Stimulated activated naive CD4-positive, alpha-beta T cell (primary cell): Measurements from ENCODE around the gene MAST3.

Experiments
- DNase-seq, 6 experiments: peaks; one replicate each; lab custom pipeline; 2025; lab: John Stamatoyannopoulos, UW

Gene MAST3

DNA sequence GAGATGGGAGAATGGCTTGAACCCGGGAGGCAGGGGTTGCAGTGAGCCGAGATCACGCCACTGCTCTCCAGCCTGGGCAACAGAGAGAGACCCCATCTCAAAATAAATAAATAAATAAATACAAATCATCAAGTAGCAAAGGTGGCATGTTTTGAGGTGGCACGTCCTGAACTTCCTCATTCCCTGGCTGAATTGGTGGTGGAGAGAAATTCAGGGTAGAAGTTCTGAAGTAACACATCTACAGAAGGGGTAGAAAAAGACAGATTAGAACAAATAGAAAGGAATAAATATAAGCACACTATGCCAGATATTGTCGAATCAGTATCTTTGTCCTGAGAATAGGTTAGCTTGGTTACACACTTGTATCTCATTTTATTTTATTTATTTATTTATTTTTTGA, 82.4 kb downstream of the MAST3 start:
- no peak for DNase-seq

DNA sequence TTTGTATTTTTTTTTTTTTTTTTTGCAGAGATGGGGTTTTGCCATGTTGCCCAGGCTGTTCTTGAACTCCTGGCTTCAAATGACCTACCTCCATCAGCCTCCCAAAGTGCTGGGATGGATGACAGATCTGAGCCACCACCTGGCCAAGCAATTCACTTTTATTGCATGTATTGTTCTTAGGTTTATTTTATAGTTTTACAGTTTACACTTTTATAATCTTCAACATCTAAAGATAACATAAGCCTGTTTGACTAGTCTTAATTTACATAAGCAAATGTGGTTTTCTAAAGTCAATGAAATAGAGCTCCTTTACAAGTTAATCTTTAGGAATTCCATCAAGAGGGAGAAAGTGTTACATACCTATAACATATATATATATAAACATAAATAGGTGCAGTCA, 86.0 kb downstream of the MAST3 start:
- no peak for DNase-seq

DNA sequence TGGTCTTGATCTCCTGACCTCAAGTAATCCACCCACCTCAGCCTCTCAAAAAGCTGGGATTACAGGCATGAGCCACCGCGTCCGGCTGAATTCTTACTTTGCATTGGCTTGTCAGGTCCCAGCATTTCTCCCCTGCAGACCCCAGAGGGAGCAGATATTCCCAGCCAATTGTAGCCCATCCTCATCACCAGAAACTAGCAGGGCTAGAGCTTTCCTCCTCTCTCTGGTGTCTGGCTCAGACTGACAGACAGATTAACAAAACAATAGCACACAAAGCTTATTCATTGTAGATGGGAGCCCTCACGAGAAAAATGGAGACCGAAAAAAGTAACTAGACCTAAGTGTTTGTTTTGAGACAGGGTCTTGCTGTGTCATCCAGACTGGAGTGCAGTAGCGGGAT, 88.0 kb downstream of the MAST3 start:
- no peak for DNase-seq

DNA sequence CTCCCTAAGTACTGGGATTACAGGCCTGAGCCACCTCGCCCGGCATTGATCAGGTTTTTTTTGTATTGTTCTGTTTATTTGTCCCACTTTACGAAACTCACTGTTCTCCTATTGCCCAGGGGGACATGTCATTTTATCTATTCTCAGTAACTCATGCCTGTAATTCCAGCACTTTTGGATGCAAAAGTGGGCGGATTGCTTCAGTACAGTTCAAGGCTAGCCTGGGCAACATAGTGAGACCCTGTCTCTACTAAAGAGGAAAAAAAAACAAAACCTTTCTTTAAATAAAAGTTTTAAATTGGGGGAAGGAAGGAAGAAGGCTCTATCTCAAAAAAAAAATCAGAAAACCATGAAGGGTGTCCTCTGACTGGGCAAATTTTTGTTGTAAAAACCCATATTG, 92.7 kb downstream of the MAST3 start:
- DNase-seq: no peak

DNA sequence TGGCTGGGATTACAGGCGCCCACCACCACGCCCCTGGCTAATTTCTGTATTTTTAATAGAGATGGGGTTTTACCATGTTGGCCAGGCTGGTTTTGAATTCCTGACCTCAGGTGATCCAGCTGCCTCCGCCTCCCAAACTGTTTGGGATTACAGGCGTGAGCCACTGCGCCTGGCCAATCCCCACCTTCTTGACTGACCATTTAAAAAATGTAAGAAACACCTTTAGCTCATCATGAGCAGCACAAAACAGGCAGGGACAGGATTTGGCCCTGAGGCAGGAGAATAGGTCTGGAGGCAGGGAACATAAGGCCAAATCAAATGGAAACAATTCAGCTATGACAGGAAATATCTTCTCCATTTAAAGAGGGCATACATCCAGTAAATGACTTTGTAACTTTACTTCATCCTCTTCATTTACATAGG, 94.1 kb downstream of the MAST3 start:
- no peak for DNase-seq

DNA sequence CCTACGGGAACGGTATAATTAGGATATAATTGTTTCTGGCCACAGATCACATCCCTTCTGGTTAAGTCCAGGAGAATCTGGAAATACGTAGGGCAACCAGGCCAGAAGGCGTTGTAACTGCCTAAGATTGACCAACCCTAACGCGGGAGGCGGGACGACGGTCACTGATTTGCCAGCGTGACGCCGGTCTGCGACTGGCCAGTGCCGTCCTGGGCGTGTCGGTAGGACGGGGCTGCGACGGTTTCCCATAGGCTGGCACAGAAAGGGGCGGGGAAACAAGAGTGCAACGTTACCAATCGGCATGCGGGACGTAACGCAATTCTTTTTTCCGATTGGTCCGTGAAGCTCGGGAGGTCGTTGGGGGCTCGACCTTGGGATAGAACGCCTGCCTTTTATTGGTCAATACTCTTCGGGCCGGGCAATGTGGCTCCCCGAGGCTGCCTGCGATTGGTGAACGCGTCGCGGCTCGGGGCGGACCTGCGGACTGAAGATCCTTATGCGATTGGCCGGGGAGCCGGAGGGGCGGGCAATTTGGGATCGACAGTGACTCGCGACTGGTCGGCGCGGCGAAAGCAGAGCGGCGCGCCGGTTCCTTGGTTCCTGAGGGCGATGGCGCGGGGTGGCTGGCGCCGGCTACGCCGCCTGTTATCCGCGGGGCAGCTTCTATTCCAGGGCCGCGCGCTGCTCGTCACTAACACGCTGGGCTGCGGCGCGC, 95.3 kb downstream of the MAST3 start, which contains the start of gene MPV17L2:
MPV17L2 (plus strand) TSS at position 546 of the 715 bp plus-strand sequence; CDS start at position 610, 64 bp downstream.
- DNase-seq: peak; percentile 96 to 100 (median 99)

DNA sequence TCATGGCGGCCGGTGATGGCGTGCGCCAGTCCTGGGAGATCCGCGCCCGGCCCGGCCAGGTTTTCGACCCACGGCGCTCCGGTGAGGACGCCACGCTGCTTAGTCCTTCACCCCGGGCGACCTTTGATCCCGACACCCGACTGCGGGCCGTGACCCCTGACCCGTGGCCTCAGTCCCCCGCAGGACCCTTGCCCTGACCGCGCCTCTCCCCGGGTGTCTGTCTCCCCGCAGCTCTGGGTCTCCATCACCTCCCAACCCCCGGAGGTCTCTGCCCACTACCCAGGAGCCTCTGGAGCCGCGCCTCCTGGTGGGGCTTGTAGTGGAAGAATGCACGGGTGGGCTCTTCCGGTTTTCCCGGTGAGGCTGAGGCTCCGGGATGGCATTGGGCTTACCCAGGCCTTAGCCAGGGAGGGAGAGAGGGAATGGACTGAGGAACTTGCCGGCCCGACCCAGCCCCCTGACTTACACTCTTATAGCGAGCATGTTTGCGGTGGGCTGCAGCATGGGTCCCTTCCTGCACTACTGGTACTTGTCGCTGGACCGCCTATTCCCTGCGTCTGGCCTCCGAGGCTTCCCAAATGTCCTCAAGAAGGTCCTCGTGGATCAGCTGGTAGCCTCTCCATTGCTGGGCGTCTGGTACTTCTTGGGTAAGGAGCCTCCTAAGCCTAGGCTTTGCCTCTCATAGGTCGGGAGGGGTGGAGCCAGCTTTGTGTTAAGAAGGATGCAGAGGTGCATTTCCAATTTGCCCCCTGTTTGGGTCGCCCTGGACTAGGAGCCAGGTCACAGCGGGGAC, 96.0 kb downstream of the MAST3 start:
- no peak for DNase-seq

DNA sequence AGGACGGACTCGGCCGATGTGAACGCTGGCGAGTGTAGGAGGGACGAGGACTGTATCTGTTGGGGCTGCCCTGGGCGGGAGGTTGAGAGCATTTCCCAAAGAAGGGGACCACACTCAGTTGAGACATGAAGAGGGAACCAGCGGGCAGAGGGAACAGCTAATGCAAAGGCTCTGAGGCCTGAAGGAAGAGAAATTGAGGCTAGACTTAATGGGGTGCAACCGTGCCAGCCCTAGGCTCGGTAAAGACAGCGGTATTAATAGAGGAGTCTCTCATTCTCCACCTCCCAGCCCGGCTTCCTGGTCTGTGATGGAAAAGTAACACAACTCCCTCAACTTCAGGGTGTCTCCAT, 96.6 kb downstream of the MAST3 start:
- DNase-seq: no peak

DNA sequence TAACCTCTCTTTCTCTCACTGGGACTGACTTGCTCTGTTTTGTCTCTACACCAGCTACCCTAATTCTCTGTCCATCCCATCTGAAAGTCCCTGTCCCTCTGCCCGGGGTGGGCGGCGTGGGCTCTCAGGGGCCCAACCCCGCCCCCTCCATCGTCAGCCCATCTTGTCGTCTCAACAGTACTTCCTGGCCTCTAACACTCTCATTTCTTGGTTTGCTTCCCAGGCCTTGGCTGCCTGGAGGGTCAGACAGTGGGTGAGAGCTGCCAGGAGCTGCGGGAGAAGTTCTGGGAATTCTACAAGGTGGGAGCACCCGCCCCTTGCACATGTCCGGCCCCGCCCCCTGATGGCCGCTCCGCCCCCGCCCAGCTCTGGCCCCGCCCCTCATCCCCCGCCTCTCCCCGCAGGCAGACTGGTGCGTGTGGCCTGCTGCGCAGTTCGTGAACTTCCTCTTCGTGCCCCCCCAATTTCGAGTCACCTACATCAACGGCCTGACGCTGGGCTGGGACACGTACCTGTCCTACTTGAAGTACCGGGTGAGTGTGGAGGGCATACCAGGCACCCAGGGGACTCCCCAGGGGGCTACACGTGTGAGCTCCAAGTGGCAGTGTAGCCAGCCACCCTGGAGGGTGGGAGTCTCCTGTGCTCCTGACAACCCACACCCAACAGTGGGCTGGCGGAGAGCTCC, 97.1 kb downstream of the MAST3 start:
- DNase-seq: peak in 5 of 6 experiments; percentile 27 to 42 (median 33)

DNA sequence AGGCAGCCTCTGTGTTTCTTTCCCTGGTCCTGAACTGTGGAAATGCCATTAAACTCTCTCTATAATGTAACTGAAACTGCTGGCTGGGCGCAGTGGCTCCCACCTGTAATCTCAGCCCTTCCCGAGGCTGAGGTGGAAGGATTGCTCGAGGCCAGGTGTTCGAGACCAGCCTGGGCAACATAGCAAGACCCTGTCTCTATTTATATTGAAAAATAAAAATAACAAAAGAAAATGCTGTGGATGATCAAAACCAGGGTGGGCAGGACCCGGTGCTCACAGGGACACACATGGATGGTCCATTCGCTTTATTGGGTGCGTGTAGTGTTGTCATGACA, 98.9 kb downstream of the MAST3 start:
- no peak for DNase-seq

DNA sequence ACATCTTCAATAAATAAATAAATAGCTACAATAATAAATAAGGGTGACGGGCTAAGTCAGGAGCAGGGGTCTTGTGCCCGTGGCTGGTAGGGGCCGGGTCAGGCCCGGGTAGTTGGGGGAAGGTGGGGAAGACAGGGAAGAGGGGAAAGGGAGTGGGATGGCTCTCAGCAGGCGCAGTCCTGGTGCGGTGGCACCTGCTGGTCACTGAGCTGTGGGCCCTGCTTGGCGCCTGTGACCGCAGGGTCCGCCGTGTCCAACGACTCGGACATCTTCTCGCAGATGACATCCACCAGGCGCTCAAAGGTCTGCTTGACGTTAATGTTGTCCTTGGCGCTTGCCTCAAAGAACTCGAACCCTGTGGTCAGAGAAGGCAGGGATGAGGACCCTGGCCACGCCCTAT, 99.7 kb downstream of the MAST3 start:
- no peak for DNase-seq

DNA sequence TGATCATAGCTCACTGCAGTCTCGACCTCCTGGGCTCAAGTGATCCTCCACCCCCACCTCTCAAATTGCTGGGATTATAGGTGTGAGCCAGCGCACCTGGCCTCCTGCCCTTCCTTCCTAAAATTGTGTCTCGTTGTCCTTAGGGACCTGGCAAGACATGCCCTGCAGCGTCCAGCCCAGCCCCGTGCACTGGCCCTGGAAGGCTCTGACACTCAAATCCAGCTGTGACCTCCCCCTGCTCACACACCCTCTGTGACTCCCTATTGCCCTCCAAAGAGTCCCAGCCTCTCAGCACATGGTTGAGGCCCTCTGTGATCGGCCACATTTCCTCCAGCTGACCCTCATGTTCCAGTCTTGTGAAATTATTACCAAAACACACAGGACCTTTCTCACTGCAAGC, 100.4 kb downstream of the MAST3 start:
- no peak for DNase-seq

DNA sequence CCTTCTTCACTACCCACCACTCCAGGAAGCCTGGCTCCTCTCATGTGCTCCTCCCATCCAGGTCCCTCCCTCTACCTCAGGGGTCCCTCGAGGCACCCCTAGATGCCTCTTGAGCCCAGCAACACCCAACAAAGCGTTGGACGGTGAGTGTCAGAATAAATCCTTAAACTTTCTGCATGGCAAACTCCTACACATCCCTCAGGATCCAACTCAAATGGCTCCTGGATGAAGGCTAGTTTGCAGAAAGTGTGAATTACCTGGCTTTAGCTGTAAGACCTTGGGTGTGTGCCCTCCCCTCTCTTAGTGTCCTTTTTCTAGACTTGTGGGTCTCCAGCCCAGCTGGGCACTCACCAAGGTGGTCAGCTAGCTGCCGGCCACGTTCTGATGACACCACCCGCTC, 100.8 kb downstream of the MAST3 start:
- no peak for DNase-seq
